GM12875 (cell line): ENCODE measurements around the gene PACS1.

Experiments used
- H3K4me3 ChIP-seq: one replicate; pipeline ENCODE4 v1.5.1; 2011; ENCODE audit warnings: low read depth, low read length, control low read depth
- TF ChIP-seq, protein P1 (sequence below): IDR thresholded peaks from 2 replicates; pipeline ENCODE4 v1.5.1; 2011; ENCODE audit warnings: low read depth, mild to moderate bottlenecking, control low read depth, inconsistent platforms, low read length, moderate library complexity, borderline replicate concordance; ENCODE audit not compliant: insufficient read depth

PACS1 gene

DNA sequence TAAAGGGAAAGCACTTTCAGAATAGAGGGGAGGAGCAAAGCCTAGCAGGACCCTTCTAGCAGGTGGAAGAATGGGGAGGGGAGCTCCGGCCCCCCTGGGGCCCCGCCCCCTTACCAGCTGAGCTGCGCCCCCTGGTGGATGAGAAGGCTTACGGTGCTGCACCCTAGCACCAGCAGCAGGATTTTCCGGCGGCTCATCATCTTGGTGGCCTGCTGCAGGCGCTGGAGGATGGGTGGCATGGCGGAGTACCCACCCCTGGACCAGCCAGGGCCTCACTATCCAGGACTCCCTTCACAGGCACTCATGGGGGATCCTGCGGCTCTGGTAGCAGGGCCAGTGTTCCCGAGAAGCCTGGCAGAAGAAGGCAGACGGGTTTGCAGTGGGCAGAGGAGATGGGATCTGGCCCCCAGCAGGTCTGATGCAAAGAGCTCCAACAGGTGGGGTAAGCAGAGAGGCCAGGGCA, 24.9 kb upstream of the PACS1 start:
- TF ChIP-seq, protein P1, sequence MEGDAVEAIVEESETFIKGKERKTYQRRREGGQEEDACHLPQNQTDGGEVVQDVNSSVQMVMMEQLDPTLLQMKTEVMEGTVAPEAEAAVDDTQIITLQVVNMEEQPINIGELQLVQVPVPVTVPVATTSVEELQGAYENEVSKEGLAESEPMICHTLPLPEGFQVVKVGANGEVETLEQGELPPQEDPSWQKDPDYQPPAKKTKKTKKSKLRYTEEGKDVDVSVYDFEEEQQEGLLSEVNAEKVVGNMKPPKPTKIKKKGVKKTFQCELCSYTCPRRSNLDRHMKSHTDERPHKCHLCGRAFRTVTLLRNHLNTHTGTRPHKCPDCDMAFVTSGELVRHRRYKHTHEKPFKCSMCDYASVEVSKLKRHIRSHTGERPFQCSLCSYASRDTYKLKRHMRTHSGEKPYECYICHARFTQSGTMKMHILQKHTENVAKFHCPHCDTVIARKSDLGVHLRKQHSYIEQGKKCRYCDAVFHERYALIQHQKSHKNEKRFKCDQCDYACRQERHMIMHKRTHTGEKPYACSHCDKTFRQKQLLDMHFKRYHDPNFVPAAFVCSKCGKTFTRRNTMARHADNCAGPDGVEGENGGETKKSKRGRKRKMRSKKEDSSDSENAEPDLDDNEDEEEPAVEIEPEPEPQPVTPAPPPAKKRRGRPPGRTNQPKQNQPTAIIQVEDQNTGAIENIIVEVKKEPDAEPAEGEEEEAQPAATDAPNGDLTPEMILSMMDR, result peak; percentile 94
- peak overlapping the region; percentile 15 for H3K4me3 ChIP-seq

DNA sequence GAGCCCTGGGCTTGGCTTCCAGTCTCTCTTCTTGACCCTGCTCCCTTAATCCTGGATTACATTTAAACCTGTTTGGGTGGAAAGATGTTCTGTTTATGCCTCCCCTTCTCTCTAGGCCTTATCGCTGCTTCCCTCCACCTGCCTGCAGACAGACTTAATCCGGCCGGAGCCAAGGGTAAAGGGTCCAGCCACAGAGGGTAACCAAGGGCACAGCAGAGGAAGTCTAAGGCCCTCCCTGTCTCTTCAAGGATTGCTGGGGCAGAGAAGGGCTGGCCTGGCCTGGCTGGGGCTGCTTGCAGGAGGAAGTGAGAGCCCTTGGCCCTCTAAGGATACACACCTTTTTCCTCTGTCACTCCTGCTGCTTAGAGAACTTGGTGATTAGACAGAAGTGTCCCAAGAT, 23.2 kb upstream of the PACS1 start:
- TF ChIP-seq, protein P1, result no peak
- no peak overlapping the region for H3K4me3 ChIP-seq

DNA sequence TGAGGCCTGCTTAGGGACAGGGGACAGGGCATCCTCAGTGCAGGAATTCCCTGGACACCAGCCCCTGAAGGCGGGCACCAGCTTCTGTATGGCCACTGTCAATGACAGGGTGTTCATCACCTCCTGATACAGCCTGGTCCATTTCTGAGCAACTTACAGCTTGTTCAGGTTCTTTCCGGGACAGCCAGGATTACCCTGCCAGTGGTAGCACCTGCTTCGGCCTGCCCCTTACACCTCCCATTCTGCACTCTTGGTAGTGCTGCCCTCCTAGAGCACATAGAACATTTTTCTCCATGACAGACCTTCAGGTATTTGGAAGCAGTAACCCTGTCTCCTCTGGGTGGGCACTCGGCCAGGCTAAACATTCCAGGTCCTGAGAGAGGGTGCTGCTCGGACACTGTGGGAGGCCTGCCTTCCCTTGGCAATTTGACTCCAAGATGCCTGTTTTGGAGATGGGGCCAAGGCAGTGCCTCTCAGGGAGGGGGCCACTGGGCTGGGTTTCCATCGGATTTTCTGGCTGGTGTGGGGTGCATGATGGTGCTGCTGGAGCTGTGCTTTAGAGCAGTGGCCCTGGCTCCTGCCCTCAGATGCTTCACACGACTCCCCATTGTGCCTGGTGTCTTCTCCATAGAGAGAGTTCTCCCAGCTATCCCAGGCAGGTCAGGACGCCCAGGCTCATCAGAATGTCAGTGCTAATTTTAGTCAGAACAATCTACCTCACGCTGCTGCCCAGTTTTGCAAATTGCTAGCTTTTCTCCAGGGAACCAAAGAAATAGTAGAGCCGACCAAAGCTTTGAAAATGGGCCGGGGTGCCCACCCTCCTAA, 22.3 kb upstream of the PACS1 start:
- no peak overlapping the region for H3K4me3 ChIP-seq
- TF ChIP-seq, protein P1, result no peak

DNA sequence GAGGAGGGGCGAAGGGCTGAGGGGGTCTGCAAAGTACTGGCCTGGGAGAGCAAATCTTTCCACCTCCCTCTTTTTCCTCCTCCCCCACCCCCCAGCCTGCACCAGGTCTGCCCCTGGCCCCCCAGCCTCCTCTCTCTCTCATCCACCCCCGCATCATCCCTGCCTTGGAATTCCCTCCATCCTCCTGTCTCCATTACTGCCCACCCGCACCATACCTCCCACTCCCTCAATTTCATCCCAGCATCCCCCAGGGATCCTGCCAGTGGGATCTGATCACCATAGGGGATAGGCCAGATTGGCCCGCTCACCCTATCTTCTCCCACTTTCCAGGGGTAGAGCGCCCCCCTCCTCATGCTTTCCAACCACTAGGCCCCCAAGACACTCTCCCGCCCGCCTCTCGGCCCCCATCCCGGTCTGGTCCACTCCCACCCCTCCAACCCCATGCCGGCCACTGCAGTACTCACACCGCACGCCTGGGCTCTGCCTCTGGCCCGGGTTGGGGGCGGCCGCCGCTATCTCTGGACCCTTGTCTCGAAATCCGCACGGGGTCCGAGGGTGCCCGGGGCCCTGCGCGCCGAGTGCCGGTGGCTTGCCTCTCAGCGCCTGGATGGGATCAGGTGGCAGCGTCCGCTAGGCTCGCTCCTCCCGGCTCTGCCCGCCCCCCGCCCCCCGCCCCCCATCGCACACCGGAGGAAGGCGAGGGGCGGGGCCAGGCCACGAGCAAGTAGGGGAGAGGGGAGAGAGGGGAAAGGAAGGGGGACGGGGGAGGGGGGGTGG, 21.3 kb upstream of the PACS1 start, which contains the start of gene GAL3ST3:
GAL3ST3 (minus strand) TSS at position 615 of the 777 bp plus-strand sequence. CDS start 3,746 bp downstream, outside the sequence.
- H3K4me3 ChIP-seq, result no peak within 1 kb of the TSS
- TF ChIP-seq, protein P1, result no peak

DNA sequence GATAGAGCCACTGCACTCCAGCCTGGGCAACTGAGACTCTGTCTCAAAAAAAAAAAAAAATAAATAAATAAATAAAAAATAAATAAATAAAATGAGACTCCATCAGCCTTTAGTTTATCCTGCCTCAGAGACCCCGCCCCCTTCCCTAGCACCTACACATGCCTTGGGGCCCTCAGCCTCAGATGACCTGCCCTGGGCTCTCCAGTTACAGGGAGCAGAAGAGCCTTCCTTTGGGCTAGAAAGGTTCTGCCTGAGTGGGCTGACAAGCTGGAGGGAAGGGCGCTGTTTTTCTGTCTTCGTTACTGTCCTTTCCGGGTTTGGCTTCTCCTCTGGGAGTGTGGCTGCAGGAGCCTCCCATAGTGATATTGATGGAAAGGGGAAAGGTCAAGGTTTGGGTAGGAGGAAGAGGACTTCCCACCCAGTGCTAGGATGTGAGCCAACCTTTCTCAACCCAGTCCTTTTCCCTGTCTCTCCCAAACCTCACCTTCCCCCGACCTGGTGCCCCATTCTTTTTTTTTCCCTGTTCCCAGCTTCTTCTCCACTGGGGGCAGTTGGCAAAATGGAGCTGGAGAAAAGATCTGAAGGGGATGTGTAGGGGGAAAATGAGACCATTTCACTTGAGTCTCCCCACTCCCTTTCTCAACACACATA, 19.4 kb upstream of the PACS1 start:
- no peak overlapping the region for H3K4me3 ChIP-seq
- TF ChIP-seq, protein P1, result no peak

DNA sequence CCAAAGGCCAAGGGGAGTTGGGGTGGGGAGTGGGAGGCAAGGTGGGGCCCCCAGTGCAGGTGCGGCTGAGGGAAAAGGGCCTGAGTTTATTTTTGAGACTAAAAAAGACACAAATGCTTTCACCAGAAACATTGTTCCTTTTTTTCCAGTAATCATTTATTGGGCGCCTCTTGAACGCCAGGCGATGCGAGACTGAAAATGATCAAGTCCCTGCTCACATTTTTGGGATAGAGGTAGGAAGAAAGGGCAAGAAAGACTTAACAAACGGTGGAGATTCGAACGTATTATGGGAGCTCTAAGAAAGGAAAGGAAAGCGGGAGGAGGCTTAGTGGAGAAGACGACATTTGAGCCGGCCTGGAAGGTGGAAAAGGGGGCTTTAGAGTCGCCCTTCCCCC, 18.7 kb upstream of the PACS1 start:
- H3K4me3 ChIP-seq, result peak overlapping the region; percentile 63
- TF ChIP-seq, protein P1, result no peak
